HCT116 (cell line): ENCODE data around the gene SH3YL1.

Source experiments
- ATF3 ChIP-seq: IDR thresholded peaks from 2 replicates; pipeline ENCODE4 v1.6.1; 2012
- CTCF ChIP-seq, 3 experiments: fragments of 200-600 bp in 1 of 3; sonication (generic) in 1 of 3; IDR thresholded peaks in 2 of 3; conservative IDR thresholded peaks in 1 of 3; 2 replicates each; pipeline ENCODE4 v1.5.1; 2012 to 2017; ENCODE audit warnings: low read depth in 2 of 3, low read length in 2 of 3, antibody characterized with exemption in 1 of 3, borderline replicate concordance in 1 of 3, control low read depth in 1 of 3, mild to moderate bottlenecking in 1 of 3, mixed read lengths in 1 of 3, mixed run types in 1 of 3, moderate library complexity in 1 of 3; ENCODE audit not compliant: insufficient read depth in 1 of 3
- EZH2 ChIP-seq: fragments of 200-600 bp; sonication (generic); IDR thresholded peaks from 2 replicates; pipeline ENCODE4 v1.6.1; 2017; ENCODE audit warnings: antibody characterized with exemption, mixed run types
- POLR2A ChIP-seq: IDR thresholded peaks from 2 replicates; pipeline ENCODE4 v1.7.0; 2011; ENCODE audit warnings: borderline replicate concordance; ENCODE audit not compliant: insufficient read depth, insufficient read length; ENCODE audit errors: extremely low read depth
- POLR2AphosphoS5 ChIP-seq: IDR thresholded peaks from 2 replicates; pipeline ENCODE4 v1.6.1; 2011; ENCODE audit warnings: mild to moderate bottlenecking, low read depth, low read length, moderate library complexity
- RAD21 ChIP-seq: IDR thresholded peaks from 2 replicates; pipeline ENCODE4 v1.6.1; 2012; ENCODE audit warnings: low read depth, mild to moderate bottlenecking
- SIN3A ChIP-seq: IDR thresholded peaks from 2 replicates; pipeline ENCODE4 v1.6.1; 2012; ENCODE audit warnings: low read depth
- ZBTB33 ChIP-seq: IDR thresholded peaks from 2 replicates; pipeline ENCODE4 v1.6.1; 2011; ENCODE audit warnings: mild to moderate bottlenecking, low read length, moderate library complexity; ENCODE audit not compliant: insufficient replicate concordance; ENCODE audit errors: extremely low read depth
- ZFX ChIP-seq: fragments of 450-650 bp; IDR thresholded peaks from 2 replicates; pipeline ENCODE4 v1.6.1; 2017

- TF ChIP-seq POLR2A (no peak), ZBTB33 (no peak), POLR2AphosphoS5 (no peak), SIN3A (no peak), RAD21 (no peak), ATF3 (no peak), CTCF (IDR thresholded peaks at IDR 0.05 in 2 of 3, conservative IDR thresholded peaks at IDR 0.05 in 1 of 3; ENCODE audit: borderline replicate concordance in 1 of 3, insufficient read depth in 1 of 3, low read depth in 2 of 3, low read length in 2 of 3) (no peak), EZH2 (no peak), ZFX (no peak)
Measured at GRCh38 chr2:182509-183122, 81.2 kb downstream of the SH3YL1 start.
